HUES48 (cell line): Measurements from ENCODE around the gene CDH26.

Experiments
- H3K27ac ChIP-seq: one replicate; pipeline ENCODE4 v1.7.0; 2013; ENCODE audit warnings: low read depth, low read length, inconsistent platforms
- H3K27me3 ChIP-seq: 2 replicates; pipeline ENCODE4 v1.6.1; 2013; ENCODE audit warnings: mild to moderate bottlenecking, low read length; ENCODE audit not compliant: control insufficient read depth, insufficient read depth
- H3K36me3 ChIP-seq: 2 replicates; pipeline ENCODE4 v1.6.1; 2013; ENCODE audit warnings: low read length; ENCODE audit not compliant: control insufficient read depth, insufficient read depth
- H3K4me1 ChIP-seq: 2 replicates; pipeline ENCODE4 v1.6.1; 2013; ENCODE audit warnings: mild to moderate bottlenecking, low read length; ENCODE audit not compliant: control insufficient read depth, insufficient read depth
- H3K4me3 ChIP-seq: 2 replicates; pipeline ENCODE4 v1.5.1; 2013; ENCODE audit warnings: mild to moderate bottlenecking, low read depth, low read length
- H3K9ac ChIP-seq: 2 replicates; pipeline ENCODE4 v1.6.1; 2013; ENCODE audit warnings: mild to moderate bottlenecking, low read depth, low read length, moderate library complexity
- H3K9me3 ChIP-seq: 2 replicates; pipeline ENCODE4 v1.6.1; 2013; ENCODE audit warnings: low read length; ENCODE audit not compliant: control insufficient read depth, insufficient read depth

CDH26 gene

GRCh38 chr20:60003776-60004175 is 45.6 kb downstream of the CDH26 start:
- Histone ChIP-seq H3K36me3 (no peaks in the 10 kb centered on the region), H3K4me3 (no peak overlapping the region), H3K27ac (no peak overlapping the region), H3K4me1 (no peaks in the 10 kb centered on the region), H3K9me3 (no peaks in the 10 kb centered on the region), H3K9ac (no peak overlapping the region), H3K27me3 (no peaks in the 10 kb centered on the region)

DNA sequence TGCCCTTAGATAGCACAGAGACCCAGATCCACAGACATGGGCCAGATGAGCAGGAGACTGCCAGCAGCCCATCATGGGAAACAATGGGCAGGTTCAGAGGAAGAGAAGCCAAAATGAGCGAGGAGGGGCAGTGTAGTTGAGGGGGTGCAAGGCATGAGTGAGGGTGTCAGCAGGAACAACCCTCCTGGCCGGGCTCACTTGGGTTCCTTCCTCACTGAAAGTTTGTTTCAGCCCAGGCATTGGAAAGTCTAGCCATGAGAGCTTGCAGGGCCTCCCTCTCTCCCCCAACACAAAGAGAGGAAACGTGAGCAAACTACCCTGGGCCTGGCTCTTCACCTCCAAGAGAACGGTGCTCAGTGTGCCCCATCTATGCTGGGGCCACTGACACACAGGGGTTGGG is 48.0 kb downstream of the CDH26 start:
- H3K4me1 ChIP-seq = no peaks in the 10 kb centered on the region
- no peaks in the 10 kb centered on the region for H3K36me3 ChIP-seq
- no peaks in the 10 kb centered on the region for H3K27me3 ChIP-seq
- no peak overlapping the region for H3K9ac ChIP-seq
- H3K27ac ChIP-seq = no peak overlapping the region
- H3K9me3 ChIP-seq = no peaks in the 10 kb centered on the region
- H3K4me3 ChIP-seq = no peak overlapping the region

DNA sequence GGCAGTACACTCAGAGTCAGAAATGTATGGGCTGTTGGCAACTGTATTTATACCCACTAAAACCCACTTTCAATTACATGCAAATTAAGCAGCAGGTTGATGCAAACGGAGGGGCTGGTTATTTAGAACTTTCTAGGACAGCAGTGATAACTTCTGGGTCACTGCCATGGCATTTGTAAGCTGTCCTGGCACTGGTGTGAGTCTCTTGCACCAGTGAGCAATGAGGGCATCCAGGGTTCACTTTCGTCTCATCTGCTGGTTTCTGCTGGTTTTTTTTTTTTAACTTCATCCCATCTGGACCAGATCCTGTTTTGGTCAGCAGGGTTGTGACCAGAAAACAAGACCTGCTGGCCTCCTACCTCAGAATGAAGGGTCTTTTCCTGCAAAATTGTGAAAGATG is 49.2 kb downstream of the CDH26 start:
- no peaks in the 10 kb centered on the region for H3K4me1 ChIP-seq
- no peak overlapping the region for H3K27ac ChIP-seq
- H3K4me3 ChIP-seq = no peak overlapping the region

DNA sequence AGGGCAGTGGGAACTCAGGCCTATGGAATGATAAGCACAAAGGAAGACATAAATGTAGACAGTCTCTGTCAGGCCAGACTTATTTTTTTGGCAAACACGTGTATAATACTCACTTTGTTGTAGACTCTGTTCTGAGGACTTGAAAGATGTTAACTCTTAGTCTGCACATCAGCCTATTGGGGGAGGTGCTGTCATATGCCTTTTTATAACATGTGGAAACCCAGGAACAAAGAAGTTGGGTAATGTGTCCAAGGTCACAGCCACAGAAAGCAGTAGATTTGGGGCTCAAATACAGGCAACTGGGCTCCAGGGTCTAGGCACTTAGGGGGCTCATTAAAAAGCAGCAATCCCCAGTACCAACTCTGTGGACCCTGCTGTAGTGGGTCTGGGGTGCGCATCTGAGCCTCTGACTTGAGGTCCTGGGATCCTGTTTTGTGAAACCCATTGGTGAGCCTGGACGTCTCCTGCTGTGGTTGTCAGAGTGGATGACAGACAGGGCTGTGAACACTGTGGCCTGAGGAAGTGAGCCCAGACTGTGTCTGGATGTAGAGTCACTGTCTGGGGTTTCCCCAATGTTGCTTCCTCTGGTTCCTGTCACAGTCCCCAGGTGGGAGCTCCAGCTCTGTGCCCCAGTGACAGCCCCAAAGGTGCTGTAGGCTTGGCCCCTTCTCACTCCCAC is 50.0 kb downstream of the CDH26 start:
- Histone ChIP-seq H3K4me3 (no peak overlapping the region), H3K9ac (no peak overlapping the region), H3K27ac (no peak overlapping the region), H3K4me1 (no peaks in the 10 kb centered on the region), H3K27me3 (no peaks in the 10 kb centered on the region), H3K9me3 (no peaks in the 10 kb centered on the region), H3K36me3 (no peaks in the 10 kb centered on the region)

More for the DNA sequence above, 49.2 kb downstream of the CDH26 start:
- no peaks in the 10 kb centered on the region for H3K27me3 ChIP-seq
- H3K9ac ChIP-seq = no peak overlapping the region
- H3K9me3 ChIP-seq = no peaks in the 10 kb centered on the region
- no peaks in the 10 kb centered on the region for H3K36me3 ChIP-seq

DNA sequence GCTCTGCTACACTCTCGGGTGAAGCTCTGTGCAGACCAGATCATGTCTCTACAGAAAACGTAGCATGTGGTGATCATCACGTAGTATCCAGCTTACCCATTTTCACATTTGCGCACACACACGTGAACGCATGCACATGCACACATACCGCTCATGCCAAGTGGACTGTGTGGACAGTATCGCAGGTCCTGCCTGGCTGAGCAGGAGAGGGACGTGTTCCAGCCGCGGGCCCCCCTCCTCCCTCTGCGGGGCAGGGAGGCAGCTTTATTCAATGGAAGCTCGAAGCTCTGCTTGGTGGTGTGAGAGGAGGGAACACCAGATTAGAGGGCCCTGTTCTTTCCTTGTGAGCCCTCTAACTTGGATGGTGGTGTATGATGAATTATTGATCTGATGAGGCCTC is 51.1 kb downstream of the CDH26 start:
- Histone ChIP-seq H3K27me3 (no peaks in the 10 kb centered on the region), H3K4me1 (no peaks in the 10 kb centered on the region), H3K27ac (no peak overlapping the region), H3K9me3 (no peaks in the 10 kb centered on the region), H3K9ac (no peak overlapping the region), H3K36me3 (no peaks in the 10 kb centered on the region), H3K4me3 (no peak overlapping the region)

- Histone ChIP-seq H3K9ac (no peak overlapping the region), H3K27me3 (no peaks in the 10 kb centered on the region), H3K4me3 (no peak overlapping the region), H3K9me3 (no peaks in the 10 kb centered on the region), H3K36me3 (no peaks in the 10 kb centered on the region), H3K4me1 (no peaks in the 10 kb centered on the region), H3K27ac (no peak overlapping the region)
Observed at GRCh38 chr20:60009826-60010616, 51.8 kb downstream of the CDH26 start.

GRCh38 chr20:60010689-60011458 is 52.7 kb downstream of the CDH26 start:
- H3K36me3 ChIP-seq = no peaks in the 10 kb centered on the region
- no peaks in the 10 kb centered on the region for H3K9me3 ChIP-seq
- no peak overlapping the region for H3K9ac ChIP-seq
- no peaks in the 10 kb centered on the region for H3K27me3 ChIP-seq
- no peak overlapping the region for H3K4me3 ChIP-seq
- H3K4me1 ChIP-seq = no peaks in the 10 kb centered on the region
- H3K27ac ChIP-seq = no peak overlapping the region

DNA sequence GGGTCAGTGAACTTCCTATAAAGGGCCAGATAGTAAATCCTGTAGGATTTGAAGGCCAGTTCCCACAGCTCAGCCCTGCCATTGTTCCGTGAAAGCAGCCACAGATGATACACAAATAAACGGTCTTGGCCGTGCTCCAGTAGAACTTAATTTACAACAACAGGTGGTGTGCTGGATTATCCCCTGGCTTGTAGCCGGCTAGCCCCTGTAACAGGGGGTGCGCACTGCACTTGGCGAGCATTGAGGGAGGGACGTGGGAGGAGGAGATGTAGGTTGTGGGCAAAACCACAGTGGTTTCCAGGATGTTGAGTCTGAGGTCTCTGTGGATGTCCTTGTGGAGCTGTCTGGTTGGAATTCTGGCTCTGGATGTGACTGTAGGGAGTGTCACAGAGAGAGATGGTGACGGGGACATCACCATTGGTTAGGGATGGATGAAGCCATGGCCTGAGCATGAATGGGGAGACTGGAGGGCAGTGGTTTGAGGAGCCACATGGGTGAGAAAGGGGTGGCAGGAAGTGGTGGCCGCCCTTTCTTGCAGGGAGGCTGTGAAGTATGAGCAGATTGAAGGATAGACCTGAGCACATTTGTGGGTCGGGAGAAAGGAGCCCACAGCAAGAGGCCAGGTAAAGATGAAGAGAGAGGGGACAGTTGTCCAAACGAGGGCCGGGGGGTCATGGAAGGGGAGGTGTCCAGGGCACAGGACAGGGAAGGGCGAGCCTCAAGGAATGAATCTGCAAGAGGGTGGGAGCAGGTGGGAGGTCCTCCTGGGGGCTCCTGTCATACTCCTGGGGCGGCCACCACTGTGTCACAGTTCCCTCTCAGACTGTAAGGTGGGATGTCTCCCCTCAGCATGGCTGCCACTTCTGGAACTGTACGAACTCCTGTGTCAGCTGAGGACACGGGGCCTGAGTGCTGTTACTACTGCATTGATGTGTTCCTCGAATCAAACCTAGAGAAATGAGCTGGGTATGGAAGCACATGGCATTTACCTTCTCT is 53.6 kb downstream of the CDH26 start:
- Histone ChIP-seq H3K27ac (no peak overlapping the region), H3K4me1 (no peaks in the 10 kb centered on the region)

GRCh38 chr20:60013296-60014139 is 55.3 kb downstream of the CDH26 start:
- Histone ChIP-seq H3K27me3 (no peaks in the 10 kb centered on the region), H3K9me3 (no peaks in the 10 kb centered on the region), H3K9ac (no peak overlapping the region), H3K4me3 (no peak overlapping the region), H3K36me3 (no peaks in the 10 kb centered on the region), H3K4me1 (no peaks in the 10 kb centered on the region), H3K27ac (no peak overlapping the region)

More for the DNA sequence above, 53.6 kb downstream of the CDH26 start:
- H3K36me3 ChIP-seq = no peaks in the 10 kb centered on the region
- H3K9me3 ChIP-seq = no peaks in the 10 kb centered on the region
- H3K4me3 ChIP-seq = no peak overlapping the region
- H3K9ac ChIP-seq = no peak overlapping the region
- no peaks in the 10 kb centered on the region for H3K27me3 ChIP-seq

DNA sequence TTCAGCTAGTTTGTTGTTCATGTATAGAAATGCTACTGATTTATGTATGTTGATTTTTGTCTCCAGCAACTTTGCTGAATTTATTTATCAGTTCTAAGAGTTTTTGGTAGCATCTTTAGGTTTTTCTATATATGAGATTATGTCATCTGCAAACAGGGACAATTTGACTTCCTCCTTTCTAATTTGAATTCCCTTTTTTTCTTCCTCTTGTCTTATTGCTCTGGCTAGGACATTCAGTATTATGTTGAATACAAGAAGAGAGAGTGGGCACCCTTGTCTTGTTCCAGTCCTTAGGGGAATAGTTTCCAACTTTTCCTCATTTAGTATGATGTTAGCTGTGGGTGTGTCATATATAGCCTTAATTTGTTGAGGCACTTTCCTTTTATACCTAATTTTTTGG is 58.2 kb downstream of the CDH26 start:
- H3K27me3 ChIP-seq = no peaks in the 10 kb centered on the region
- no peaks in the 10 kb centered on the region for H3K4me1 ChIP-seq
- H3K9ac ChIP-seq = no peak overlapping the region
- no peaks in the 10 kb centered on the region for H3K36me3 ChIP-seq
- H3K4me3 ChIP-seq = no peak overlapping the region
- no peak overlapping the region for H3K27ac ChIP-seq
- H3K9me3 ChIP-seq = no peaks in the 10 kb centered on the region
